Measurements from ENCODE around the gene TNFRSF19.

The TNFRSF19 gene

DNA sequence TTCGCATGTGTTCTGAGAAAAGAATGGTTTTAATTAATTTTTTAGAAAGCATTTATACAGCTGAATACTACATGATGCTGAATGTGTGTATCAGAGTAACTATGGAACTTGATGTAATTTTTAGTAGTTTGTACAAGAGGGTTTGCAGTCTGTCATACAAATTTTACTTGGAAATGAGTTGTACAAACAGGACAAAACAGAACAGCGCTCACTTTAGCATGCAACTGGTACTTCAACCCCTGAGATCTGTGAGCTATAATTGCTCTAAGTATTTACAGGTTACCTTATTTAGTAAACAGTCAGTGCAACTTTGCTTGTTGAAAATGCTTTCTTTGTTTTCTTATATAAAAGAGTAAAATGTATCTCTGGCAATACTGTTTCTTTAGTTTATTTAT lies 706 bp downstream of the TNFRSF19 start:
- no peak overlapping the region for H2BK5ac ChIP-seq (ENCODE audit: low read depth, low read length, poor library complexity)
- no peaks in the 10 kb centered on the region for H3K27me3 ChIP-seq (ENCODE audit: insufficient read depth, low read length)
- no peak overlapping the region for H3K9ac ChIP-seq (ENCODE audit: low read length)
- H3K4ac ChIP-seq (ENCODE audit: low read depth, low read length) = no peak overlapping the region
- H3K27ac ChIP-seq (ENCODE audit: low read depth, low read length) = peak overlapping the region; percentile 85
- H2BK12ac ChIP-seq (ENCODE audit: low read length) = no peak overlapping the region
- no peak overlapping the region for H3K18ac ChIP-seq (ENCODE audit: low read length)
- H2BK120ac ChIP-seq (ENCODE audit: insufficient read depth, low read length, poor library complexity) = no peak overlapping the region
- no peak for DNase-seq
- peaks cover 8 to 11% of the 10 kb centered on the region in 2 experiments for H3K4me1 ChIP-seq (ENCODE audit: control insufficient read depth in 1 of 2, insufficient read depth in 2 of 2, low read length in 2 of 2)
- peaks cover 2% of the 10 kb centered on the region for H3K79me2 ChIP-seq (ENCODE audit: control insufficient read depth, insufficient read depth, low read length, poor library complexity)
- H3K4me3 ChIP-seq (ENCODE audit: low read depth, low read length) = no peak overlapping the region
- H4K91ac ChIP-seq (ENCODE audit: low read depth, low read length) = no peak overlapping the region
- no CpG with 5 or more reads among the region's 2 CpGs for WGBS (ENCODE audit: extremely low coverage, insufficient coverage, insufficient read length)
- H2AK5ac ChIP-seq (ENCODE audit: low read length) = no peak overlapping the region
- no peak overlapping the region for H3K23ac ChIP-seq (ENCODE audit: low read length)
- peak overlapping the region; percentile 59 for H3K4me2 ChIP-seq (ENCODE audit: low read length)
- H3K9me3 ChIP-seq (ENCODE audit: insufficient read depth, low read depth, low read length) = no peaks in the 10 kb centered on the region
- H4K8ac ChIP-seq (ENCODE audit: low read depth, low read length) = no peak overlapping the region
- no peak overlapping the region for H4K12ac ChIP-seq (ENCODE audit: low read depth, low read length)
- peaks cover 12% of the 10 kb centered on the region for H3K79me1 ChIP-seq (ENCODE audit: low read length)
- no peak overlapping the region for H3K14ac ChIP-seq (ENCODE audit: low read length)
- peaks cover 2 to 6% of the 10 kb centered on the region in 2 experiments for H3K36me3 ChIP-seq (ENCODE audit: control insufficient read depth in 1 of 2, insufficient read depth in 2 of 2, low read length in 2 of 2)
- H2AFZ ChIP-seq (ENCODE audit: insufficient read depth, low read length, poor library complexity) = no peak overlapping the region

- Histone ChIP-seq H2BK5ac (ENCODE audit: low read depth, low read length, poor library complexity) (no peak overlapping the region), H3K27ac (ENCODE audit: low read depth, low read length) (no peak overlapping the region), H3K79me2 (ENCODE audit: control insufficient read depth, insufficient read depth, low read length, poor library complexity) (peaks cover 2% of the 10 kb centered on the region), H3K36me3 (ENCODE audit: control insufficient read depth in 1 of 2, insufficient read depth in 2 of 2, low read length in 2 of 2) (peaks cover 4 to 6% of the 10 kb centered on the region in 2 experiments), H2BK120ac (ENCODE audit: insufficient read depth, low read length, poor library complexity) (no peak overlapping the region), H2BK12ac (ENCODE audit: low read length) (no peak overlapping the region), H3K9me3 (ENCODE audit: insufficient read depth, low read depth, low read length) (no peaks in the 10 kb centered on the region), H3K23ac (ENCODE audit: low read length) (no peak overlapping the region), H3K9ac (ENCODE audit: low read length) (no peak overlapping the region), H4K8ac (ENCODE audit: low read depth, low read length) (no peak overlapping the region), H3K18ac (ENCODE audit: low read length) (no peak overlapping the region), H3K4me1 (ENCODE audit: control insufficient read depth in 1 of 2, insufficient read depth in 2 of 2, low read length in 2 of 2) (peaks cover 8 to 11% of the 10 kb centered on the region in 2 experiments), H3K4me3 (ENCODE audit: low read depth, low read length) (no peak overlapping the region), H3K4ac (ENCODE audit: low read depth, low read length) (no peak overlapping the region), H2AFZ (ENCODE audit: insufficient read depth, low read length, poor library complexity) (no peak overlapping the region), H4K12ac (ENCODE audit: low read depth, low read length) (no peak overlapping the region), H3K14ac (ENCODE audit: low read length) (no peak overlapping the region), H3K79me1 (ENCODE audit: low read length) (peaks cover 11% of the 10 kb centered on the region), H4K91ac (ENCODE audit: low read depth, low read length) (no peak overlapping the region), H2AK5ac (ENCODE audit: low read length) (no peak overlapping the region), H3K27me3 (ENCODE audit: insufficient read depth, low read length) (no peaks in the 10 kb centered on the region), H3K4me2 (ENCODE audit: low read length) (no peak overlapping the region)
- no CpG with 5 or more reads among the region's 2 CpGs for WGBS (ENCODE audit: extremely low coverage, insufficient coverage, insufficient read length)
- DNase-seq = no peak
Observed at GRCh38 chr13:23571431-23571830, 1.2 kb downstream of the TNFRSF19 start.

GRCh38 chr13:23572836-23573235 lies 2.6 kb downstream of the TNFRSF19 start:
- Histone ChIP-seq H3K27me3 (ENCODE audit: insufficient read depth, low read length) (no peaks in the 10 kb centered on the region), H3K79me1 (ENCODE audit: low read length) (peaks cover 6% of the 10 kb centered on the region), H3K4me2 (ENCODE audit: low read length) (peak overlapping the region; percentile 61), H3K4me1 (ENCODE audit: control insufficient read depth in 1 of 2, insufficient read depth in 2 of 2, low read length in 2 of 2) (peaks cover 11 to 12% of the 10 kb centered on the region in 2 experiments), H3K23ac (ENCODE audit: low read length) (no peak overlapping the region), H4K91ac (ENCODE audit: low read depth, low read length) (no peak overlapping the region), H2AK5ac (ENCODE audit: low read length) (no peak overlapping the region), H3K9me3 (ENCODE audit: insufficient read depth, low read depth, low read length) (no peaks in the 10 kb centered on the region), H4K8ac (ENCODE audit: low read depth, low read length) (no peak overlapping the region), H3K79me2 (ENCODE audit: control insufficient read depth, insufficient read depth, low read length, poor library complexity) (peaks cover 2% of the 10 kb centered on the region), H2BK5ac (ENCODE audit: low read depth, low read length, poor library complexity) (no peak overlapping the region), H4K12ac (ENCODE audit: low read depth, low read length) (no peak overlapping the region), H3K9ac (ENCODE audit: low read length) (no peak overlapping the region), H3K18ac (ENCODE audit: low read length) (no peak overlapping the region), H2BK12ac (ENCODE audit: low read length) (no peak overlapping the region), H3K27ac (ENCODE audit: low read depth, low read length) (no peak overlapping the region), H3K4me3 (ENCODE audit: low read depth, low read length) (no peak overlapping the region), H2AFZ (ENCODE audit: insufficient read depth, low read length, poor library complexity) (no peak overlapping the region), H2BK120ac (ENCODE audit: insufficient read depth, low read length, poor library complexity) (no peak overlapping the region), H3K36me3 (ENCODE audit: control insufficient read depth in 1 of 2, insufficient read depth in 2 of 2, low read length in 2 of 2) (peaks cover 7 to 11% of the 10 kb centered on the region in 2 experiments), H3K4ac (ENCODE audit: low read depth, low read length) (no peak overlapping the region), H3K14ac (ENCODE audit: low read length) (no peak overlapping the region)
- no peak for DNase-seq
- WGBS (ENCODE audit: extremely low coverage, insufficient coverage, insufficient read length) = no CpG with 5 or more reads among the region's 1 CpG

DNA sequence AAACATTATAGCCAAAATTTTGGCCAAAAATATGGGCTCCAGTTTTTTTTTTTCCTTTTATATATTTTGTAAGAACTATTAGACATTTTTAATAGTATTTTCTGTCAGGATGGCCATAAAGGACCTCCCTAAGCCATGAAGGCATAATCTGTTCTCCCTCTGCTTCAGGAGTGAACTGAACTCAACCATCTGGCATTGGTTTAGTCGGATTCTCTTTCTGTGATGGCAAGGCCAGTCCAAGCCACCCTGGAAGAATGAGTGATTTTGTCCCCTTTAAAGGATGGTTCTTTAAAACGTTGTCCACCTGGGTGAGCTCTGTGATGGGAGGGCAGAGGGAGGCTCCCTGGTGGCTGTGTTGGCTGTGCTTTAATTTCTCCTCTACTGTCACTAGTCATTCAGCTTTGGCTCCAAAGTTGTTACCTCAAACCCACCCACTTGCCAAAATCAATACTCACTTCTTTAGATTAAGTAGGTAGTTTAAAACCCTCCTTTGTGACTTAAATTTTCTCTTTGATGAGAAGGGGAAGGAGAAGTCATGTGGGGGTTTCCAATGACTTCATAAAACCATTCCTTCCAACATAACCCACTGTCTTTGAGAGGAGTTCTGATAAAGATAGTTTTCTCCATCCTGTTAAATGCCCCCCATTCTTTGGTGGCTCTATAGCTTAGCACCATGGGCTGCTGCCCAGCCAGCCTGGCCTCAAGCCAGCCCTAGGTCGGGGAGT lies 4.4 kb downstream of the TNFRSF19 start:
- H3K9me3 ChIP-seq (ENCODE audit: insufficient read depth, low read depth, low read length) = no peaks in the 10 kb centered on the region
- WGBS (ENCODE audit: extremely low coverage, insufficient coverage, insufficient read length) = no CpG with 5 or more reads among the region's 3 CpGs
- H4K12ac ChIP-seq (ENCODE audit: low read depth, low read length) = peak overlapping the region; percentile 65

More for the DNA sequence above, 4.4 kb downstream of the TNFRSF19 start:
- Histone ChIP-seq H3K14ac (ENCODE audit: low read length) (no peak overlapping the region), H3K79me1 (ENCODE audit: low read length) (peaks cover 14% of the 10 kb centered on the region), H4K91ac (ENCODE audit: low read depth, low read length) (no peak overlapping the region), H3K4me3 (ENCODE audit: low read depth, low read length) (no peak overlapping the region), H2BK5ac (ENCODE audit: low read depth, low read length, poor library complexity) (no peak overlapping the region), H3K27me3 (ENCODE audit: insufficient read depth, low read length) (no peaks in the 10 kb centered on the region), H2AFZ (ENCODE audit: insufficient read depth, low read length, poor library complexity) (no peak overlapping the region), H4K8ac (ENCODE audit: low read depth, low read length) (peak overlapping the region; percentile 49), H3K79me2 (ENCODE audit: control insufficient read depth, insufficient read depth, low read length, poor library complexity) (peaks cover 9% of the 10 kb centered on the region), H3K18ac (ENCODE audit: low read length) (no peak overlapping the region), H3K4me1 (ENCODE audit: control insufficient read depth in 1 of 2, insufficient read depth in 2 of 2, low read length in 2 of 2) (peaks cover 15 to 16% of the 10 kb centered on the region in 2 experiments), H3K36me3 (ENCODE audit: control insufficient read depth in 1 of 2, insufficient read depth in 2 of 2, low read length in 2 of 2) (peaks cover 8 to 13% of the 10 kb centered on the region in 2 experiments), H3K4me2 (ENCODE audit: low read length) (no peak overlapping the region), H3K9ac (ENCODE audit: low read length) (no peak overlapping the region), H2BK12ac (ENCODE audit: low read length) (peak overlapping the region; percentile 74), H3K23ac (ENCODE audit: low read length) (no peak overlapping the region), H2AK5ac (ENCODE audit: low read length) (no peak overlapping the region), H3K27ac (ENCODE audit: low read depth, low read length) (no peak overlapping the region), H3K4ac (ENCODE audit: low read depth, low read length) (peak overlapping the region; percentile 91), H2BK120ac (ENCODE audit: insufficient read depth, low read length, poor library complexity) (no peak overlapping the region)
- no peak for DNase-seq
